Measurements from ENCODE around the gene PIK3C2G. TPM values are rescaled to one million over a fixed set of nuclear protein-coding genes. Genes with fewer than 3 reads are reported as not detected.
A peak's percentile ranks its signal among the peaks of the same experiment; 100 is the strongest.

Gene PIK3C2G
- total RNA-seq, 1 experiment from 2014 or later = not detected

DNA sequence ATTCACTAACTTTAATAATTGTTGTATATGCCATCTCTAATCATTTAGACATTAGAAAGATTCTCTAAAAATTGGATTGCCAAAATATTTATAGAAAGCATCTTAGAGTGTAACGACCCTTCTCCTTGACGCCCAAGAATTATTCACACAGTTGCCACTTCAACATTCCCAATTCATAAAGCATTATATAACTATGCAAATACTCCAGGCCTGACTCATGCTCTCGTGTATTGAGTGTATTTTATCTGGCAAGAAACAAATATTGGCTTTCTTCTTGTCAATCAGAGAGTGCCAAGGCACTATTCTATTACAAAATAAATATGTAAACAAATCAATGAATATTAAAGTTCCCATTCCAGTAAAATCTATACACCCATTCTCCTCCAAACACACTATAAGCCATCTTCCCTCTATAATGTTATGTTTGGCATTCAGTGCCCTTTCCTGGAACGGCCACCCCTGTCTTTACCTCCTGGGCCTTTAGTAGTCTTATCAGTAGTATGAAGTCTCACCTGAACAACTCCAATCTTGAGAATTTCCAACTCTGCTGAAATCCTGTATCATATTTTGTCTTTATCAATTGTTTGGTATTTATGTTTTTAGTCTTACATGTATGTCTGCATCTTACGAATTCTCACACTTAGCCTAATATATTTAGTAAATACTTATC is 182.6 kb downstream of the PIK3C2G start:
- in situ Hi-C loops (cut with HindIII; ENCODE audit: low sequenced_read_pairs) = no loop called here

DNA sequence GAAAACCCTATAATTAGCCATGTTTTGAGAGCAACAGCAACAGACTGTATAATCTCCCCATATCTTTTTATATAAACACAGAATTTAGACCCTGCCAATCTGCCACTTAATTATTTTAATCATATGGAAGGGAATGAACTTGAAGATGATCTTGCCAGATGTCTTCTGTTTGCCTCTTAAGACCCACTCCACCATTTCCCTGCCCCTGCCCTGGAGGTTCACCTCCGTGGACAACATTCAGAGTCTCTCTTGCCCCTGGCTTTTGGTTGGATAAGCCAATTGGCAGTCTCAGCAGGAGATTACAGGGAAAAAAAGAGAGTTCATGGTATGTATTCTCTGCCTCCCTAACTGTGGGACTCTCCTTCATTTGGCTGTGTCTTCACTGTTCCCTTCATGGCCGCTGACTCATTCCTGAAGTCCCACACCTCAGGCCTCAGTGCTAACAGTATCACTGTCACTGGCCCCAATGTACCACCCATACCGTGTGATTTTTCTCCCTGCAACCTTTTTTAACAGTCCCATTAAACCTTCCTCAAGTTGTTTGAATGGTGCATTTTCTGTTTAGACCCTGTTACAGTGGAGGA is 184.8 kb downstream of the PIK3C2G start:
- in situ Hi-C loops (cut with HindIII; ENCODE audit: low sequenced_read_pairs) = no loop called here

More for the DNA sequence above, 182.6 kb downstream of the PIK3C2G start:
- no peak for DNase-seq (ENCODE audit: low spot score)

DNA sequence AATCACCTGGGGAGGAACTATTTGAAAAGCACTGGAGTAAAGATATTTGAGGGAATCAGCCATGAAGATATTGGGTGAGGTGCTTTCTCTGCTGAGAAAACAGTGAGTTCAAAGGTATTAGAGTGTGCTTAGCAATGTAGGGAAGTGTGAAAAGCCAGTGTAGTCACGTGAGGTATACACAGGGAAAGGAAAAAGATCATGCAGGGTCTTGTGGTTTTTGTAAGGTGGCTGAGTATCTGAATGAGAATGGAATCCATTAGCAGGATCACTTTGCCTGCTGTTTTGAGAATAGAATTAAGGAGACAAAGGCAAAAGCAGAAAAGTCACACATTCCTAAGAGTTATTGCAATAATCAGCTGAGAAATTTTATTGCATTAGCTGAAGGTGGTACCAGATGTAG is 193.0 kb downstream of the PIK3C2G start:
- no peak for DNase-seq (ENCODE audit: low spot score)
- in situ Hi-C loops (cut with HindIII; ENCODE audit: low sequenced_read_pairs) = no loop called here

More for the DNA sequence above, 184.8 kb downstream of the PIK3C2G start:
- DNase-seq (ENCODE audit: low spot score) = no peak

DNA sequence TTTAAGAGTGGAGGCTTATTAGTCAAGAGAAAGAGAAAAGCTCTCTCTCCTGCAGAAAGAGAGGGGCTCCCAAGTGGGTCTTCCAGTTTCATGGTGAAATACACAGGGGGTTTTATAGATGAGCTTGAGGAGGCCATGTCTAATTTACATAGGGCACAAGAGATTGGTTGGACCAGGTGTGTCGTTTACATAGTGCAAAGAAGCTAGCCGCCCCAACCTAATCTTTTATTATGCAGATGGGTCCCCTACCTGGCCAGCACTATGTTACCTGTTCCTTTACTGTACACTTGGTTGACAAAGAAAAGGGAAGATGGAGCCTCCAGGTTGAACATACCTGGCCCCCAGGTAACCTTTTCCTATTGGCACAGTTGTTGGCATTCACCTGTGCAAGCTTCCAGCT is 195.0 kb downstream of the PIK3C2G start:
- DNase-seq (ENCODE audit: low spot score) = no peak
- in situ Hi-C loops (cut with HindIII; ENCODE audit: low sequenced_read_pairs) = no loop called here

DNA sequence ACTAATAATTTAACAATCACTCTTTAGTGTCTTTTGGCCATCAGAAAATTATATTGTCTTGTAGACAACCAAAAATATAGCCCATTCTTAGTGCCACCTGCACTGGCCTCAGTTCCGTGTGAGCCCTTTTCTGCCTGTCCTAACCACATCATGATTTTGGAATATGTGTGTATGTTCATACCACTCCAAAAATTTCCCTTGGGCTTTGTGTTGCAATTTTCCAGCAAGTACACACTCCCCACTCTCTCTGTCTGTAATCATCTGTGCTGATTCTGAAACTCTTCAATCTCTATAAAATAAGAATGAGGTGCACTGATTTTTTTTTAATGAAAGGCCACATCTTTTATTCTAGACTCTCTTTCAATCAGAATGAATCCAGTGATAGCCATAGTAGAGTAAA is 196.0 kb downstream of the PIK3C2G start:
- no peak for DNase-seq (ENCODE audit: low spot score)
- in situ Hi-C loops (cut with HindIII; ENCODE audit: low sequenced_read_pairs) = no loop called here

DNA sequence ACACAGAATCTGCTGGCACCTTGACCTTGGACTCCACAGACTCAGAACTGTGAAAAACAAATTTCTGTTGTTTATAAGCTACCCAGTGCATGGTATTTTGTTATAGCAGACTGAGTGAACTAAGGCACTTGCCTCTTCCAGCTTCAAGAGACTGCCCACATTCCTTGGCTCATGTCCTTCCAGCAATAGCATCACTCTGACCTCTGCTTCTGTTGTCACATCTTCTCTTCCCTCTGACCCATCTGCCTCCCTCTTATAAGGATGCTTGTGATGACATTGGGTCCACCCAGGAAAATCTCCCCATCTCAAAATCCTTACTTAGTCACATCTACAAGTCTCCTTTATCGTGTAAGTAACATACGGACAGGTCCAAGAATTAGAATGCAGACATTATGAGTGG is 200.4 kb downstream of the PIK3C2G start:
- in situ Hi-C loops (cut with HindIII; ENCODE audit: low sequenced_read_pairs) = no loop called here
- no peak for DNase-seq (ENCODE audit: low spot score)

DNA sequence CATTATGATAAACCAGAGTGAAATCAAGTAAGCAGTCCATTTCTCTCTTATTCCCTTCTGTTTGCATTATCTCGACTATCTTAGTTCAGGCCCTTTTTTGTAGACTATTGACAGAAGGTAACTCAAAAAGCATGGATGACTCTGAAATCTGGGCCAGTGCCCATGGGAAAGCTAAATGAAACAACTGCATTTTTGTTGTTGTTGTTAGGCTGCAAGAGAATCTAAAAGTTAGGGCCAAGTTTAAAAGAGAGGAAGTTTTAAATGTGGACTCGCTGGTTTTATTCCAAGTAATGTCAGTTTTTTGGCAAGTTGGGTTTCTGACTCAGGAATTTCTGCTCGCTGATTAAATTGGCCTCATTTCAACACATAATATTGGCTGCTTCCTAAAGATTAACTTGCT is 201.1 kb downstream of the PIK3C2G start:
- in situ Hi-C loops (cut with HindIII; ENCODE audit: low sequenced_read_pairs) = no loop called here
- DNase-seq (ENCODE audit: low spot score) = no peak

DNA sequence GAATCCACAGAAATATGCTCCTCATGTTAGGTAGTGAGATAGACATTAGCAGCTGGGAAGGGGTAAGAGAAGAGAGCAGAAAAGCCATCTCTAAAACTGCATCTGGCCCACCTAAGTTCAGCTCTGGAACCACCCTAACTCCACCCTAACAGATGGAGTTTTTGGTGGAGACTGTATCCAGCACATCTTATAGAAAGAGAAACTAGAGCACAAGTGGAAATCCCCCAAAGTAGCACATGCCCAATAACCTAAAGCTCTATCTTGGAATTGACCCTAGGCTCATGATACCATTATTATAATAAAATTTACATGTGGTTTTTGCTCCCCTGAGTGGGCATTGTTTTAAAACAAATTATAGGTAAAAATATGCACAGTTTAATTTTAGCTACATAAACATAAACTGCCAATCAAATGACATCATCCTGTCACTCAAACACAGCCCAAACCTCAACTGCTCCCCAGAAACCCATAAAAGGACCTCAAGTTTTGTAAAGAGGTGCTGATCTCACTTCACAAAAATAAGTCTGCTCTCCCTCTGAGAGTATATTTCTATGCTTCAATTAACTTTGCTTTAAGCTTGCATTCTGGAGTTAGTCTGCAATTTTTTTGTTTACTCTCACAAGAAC is 206.4 kb downstream of the PIK3C2G start:
- DNase-seq (ENCODE audit: low spot score) = no peak
- in situ Hi-C loops (cut with HindIII; ENCODE audit: low sequenced_read_pairs) = no loop called here

DNA sequence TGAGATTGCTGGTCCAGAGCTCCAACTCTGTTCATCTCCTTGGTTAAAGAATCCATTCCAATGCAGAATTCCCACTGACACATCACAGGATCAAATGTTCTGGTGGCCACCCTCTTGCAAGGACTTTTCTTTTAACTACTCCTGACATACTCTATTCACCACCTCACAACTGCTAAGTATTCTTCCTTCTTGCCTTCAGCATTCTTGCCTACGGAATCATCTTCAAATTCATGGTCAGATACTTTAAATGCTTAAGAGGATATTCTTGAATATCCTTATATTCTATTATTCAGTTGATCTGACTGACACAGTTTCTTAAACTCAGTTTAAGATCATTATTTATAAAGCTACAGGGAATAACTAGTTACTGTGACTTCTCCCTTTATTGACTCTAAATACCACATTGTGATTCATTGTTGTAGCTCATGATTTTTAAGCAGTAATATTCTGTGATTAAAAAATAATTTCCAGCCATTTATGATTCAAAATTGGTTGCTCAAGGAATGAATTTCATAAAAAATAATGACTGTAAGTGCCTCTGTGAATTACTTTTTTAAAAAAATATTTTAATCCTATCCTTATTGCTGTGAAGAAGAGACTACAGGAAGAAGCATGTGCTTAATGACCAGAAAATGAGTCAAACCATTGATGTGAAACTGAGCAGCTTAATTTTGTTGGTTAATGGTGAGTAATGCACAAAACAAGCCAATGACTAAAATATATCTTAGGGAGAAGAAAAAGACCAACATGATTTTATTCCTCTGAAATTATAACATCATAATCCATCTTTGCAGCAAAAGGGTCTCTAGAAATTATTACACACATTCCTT is 207.1 kb downstream of the PIK3C2G start:
- in situ Hi-C loops (cut with HindIII; ENCODE audit: low sequenced_read_pairs) = no loop called here
- DNase-seq (ENCODE audit: low spot score) = no peak

DNA sequence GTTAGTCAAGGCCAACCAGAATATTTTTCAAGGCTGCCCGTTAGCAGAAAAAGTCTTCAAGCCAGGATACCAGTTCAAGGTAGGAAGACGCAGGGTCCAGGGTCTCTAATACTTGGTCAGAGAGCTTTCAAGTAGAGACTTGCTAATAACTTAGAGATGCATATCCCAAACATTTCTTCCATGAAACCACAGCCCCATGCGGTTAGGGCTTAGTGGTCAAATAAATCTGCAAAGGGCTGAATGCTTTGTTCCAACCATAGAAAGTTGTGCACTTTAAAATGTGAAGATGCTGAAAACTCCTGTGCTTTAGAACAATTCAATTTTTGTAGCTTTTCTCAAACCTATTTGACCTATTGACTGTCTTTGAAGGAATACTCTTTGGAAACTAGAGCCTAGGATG is 208.9 kb downstream of the PIK3C2G start:
- in situ Hi-C loops (cut with HindIII; ENCODE audit: low sequenced_read_pairs) = no loop called here
- no peak for DNase-seq (ENCODE audit: low spot score)

DNA sequence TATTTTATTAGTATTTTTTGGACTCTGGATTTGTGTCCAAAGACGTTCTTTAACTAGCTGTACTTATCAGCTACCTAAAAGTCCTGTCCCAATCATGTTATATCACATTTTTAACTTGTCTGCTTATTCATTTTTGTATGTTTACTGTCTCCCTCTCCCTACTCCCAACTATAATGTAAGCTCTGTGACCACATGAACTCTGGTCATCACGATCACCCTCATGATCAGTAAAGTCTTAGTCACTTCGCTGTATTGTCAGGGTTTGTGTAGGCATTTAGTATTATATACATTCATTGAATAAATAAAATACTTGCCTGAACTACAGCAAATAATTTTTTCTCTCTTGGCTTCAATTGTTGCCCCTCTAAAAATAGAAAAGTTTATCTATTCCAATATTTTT is 211.0 kb downstream of the PIK3C2G start:
- DNase-seq (ENCODE audit: low spot score) = no peak
- in situ Hi-C loops (cut with HindIII; ENCODE audit: low sequenced_read_pairs) = no loop called here

DNA sequence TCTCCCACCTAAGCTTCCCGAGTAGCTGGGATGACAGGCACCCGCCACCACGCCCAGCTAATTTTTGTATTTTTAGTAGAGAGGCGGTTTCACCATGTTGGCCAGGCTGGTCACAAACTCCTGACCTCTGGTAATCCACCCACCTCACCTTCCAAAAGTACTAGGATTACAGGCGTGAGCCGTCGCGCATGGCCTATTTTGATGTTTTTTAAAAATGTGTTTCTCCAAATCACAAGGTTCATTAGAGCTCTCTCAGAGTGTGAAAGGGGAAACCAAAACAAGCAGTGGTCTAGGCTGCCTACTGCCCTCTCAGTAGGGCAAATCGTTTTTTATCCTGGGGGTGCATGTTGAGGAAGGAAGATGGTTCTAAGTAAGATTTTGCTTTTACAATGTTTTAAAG is 211.5 kb downstream of the PIK3C2G start:
- no peak for DNase-seq (ENCODE audit: low spot score)
- in situ Hi-C loops (cut with HindIII; ENCODE audit: low sequenced_read_pairs) = no loop called here

DNA sequence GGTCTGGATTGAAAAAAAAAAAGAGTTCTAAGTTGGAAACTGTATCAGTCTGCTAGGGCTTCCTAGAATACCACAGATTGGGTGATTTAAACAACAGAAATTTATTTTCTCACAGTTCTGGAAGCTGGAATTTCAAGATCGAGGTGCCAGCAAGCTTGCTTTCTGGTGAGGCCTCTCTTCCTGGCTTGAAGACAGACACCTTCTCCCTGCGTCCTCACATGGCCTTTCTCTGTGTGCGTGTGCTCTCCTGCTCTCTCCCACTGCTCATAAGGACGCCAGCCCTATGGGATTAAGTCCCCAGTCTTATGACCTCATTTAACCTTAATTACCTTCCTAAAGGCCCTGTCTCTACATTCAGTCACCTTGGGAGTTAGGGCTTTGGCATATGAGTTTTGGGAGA is 215.5 kb downstream of the PIK3C2G start:
- in situ Hi-C loops (cut with HindIII; ENCODE audit: low sequenced_read_pairs) = no loop called here
- DNase-seq (ENCODE audit: low spot score) = no peak

DNA sequence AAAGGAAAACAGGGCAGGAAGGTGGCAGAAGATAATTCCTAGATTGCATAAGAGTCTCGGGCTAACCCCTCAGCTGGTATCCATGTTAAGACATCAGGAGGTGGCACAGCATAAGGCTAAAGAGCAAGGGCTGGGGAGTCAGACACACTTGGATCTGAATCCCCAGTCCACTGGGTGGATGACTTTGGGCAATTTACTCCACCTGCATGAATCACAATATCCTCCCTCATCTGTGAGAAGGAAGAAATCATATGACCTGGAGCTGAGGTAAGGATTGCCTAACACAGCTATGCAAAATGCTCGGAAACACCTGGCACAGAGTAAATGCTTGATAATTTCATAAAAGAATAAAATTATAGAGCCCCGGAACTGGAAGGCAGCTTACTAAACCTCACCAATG is 217.9 kb downstream of the PIK3C2G start:
- in situ Hi-C loops (cut with HindIII; ENCODE audit: low sequenced_read_pairs) = no loop called here
- DNase-seq (ENCODE audit: low spot score) = no peak

DNA sequence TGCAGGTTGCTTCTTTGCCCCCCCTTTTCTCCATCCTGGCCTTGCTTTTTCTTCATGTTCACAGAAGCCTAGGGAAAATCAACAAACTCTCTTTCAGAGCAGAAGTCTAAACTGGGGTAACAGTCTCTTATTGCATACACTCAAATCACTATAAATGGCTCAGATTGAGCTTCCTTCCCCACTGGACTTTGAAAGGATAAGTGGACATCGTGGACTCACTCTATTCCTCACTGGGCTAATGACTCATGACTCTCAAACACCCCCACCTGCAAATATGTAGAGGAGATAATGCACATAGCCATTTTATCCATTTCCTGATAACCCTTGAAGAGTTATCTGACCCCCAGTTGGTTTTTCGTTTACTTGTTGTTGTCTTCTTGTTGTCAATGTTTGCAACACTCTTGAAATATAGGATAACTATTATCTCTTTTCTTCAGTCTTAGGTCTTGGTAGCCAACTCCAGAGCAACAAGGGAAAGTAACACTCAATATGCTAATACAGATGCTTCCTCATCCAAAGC is 221.3 kb downstream of the PIK3C2G start:
- DNase-seq (ENCODE audit: low spot score) = no peak
- in situ Hi-C loops (cut with HindIII; ENCODE audit: low sequenced_read_pairs) = no loop called here

DNA sequence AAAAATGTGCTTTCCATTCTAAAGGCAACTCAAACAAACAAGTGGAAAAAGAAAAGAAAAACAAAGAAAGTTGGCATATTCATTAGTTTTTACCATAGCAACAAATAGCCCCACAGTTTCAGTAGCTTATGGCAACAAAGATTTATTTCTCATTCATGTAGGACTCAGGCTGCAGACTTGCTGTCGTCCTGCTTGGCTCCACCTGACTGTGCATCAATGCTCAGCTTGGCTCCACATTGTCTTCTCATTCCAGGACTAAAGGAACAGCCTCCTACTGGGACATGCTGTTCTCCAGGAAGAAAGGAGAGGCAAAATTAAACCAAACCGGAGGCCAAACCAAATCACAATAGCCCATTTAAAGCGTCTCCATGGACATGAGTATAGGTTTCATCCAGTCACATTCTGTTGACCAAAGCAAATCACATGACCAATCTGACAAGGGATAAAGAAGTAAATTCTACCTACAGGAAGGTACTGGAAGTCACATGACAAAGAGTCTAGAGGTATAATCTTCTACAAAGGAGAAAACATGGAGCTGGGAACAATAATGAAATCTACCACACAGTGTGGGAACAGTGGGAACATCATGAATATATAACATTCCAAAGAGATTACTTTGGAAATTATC is 222.5 kb downstream of the PIK3C2G start:
- peak; percentile 24 for DNase-seq (ENCODE audit: low spot score)

DNA sequence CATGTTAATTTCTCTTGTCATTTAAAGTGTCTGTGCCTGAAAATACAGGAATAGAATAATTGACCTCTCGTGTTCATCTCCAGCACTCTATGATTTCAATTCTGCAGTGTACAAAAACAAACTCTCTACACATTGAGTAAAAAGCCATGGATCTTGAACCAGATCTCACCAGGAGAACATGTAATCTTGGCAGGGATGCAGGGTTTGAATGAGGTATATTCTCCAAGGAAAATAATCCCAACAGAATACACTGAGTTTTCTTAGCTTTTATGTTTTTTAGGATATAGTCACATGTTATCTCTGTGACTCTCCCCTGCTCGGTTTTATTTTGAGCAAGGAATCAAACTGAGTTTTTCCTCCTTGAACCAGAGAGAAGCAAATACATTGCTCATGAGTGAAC is 224.7 kb downstream of the PIK3C2G start:
- in situ Hi-C loops (cut with HindIII; ENCODE audit: low sequenced_read_pairs) = no loop called here
- no peak for DNase-seq (ENCODE audit: low spot score)

More for the DNA sequence above, 222.5 kb downstream of the PIK3C2G start:
- in situ Hi-C loops (cut with HindIII; ENCODE audit: low sequenced_read_pairs) = no loop called here

DNA sequence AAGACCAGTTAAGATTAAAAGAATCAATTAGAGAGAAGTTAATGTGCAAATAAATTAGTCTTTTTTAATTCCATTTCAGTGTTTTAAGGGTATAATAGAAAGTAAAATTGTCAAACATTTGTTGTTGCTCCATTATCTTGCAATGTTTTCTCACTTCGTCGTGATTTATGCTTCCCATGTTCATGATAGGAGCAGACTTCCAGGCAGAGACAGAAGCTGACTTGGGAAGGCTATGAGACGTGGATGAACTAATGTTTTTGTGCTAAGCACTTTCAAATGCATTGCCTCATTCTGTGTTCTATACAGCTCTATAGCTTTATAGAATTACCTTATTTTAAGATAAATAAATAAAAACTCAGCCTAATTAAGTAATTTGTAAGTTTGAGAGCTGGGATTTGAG is 226.2 kb downstream of the PIK3C2G start:
- in situ Hi-C loops (cut with HindIII; ENCODE audit: low sequenced_read_pairs) = no loop called here
- no peak for DNase-seq (ENCODE audit: low spot score)

DNA sequence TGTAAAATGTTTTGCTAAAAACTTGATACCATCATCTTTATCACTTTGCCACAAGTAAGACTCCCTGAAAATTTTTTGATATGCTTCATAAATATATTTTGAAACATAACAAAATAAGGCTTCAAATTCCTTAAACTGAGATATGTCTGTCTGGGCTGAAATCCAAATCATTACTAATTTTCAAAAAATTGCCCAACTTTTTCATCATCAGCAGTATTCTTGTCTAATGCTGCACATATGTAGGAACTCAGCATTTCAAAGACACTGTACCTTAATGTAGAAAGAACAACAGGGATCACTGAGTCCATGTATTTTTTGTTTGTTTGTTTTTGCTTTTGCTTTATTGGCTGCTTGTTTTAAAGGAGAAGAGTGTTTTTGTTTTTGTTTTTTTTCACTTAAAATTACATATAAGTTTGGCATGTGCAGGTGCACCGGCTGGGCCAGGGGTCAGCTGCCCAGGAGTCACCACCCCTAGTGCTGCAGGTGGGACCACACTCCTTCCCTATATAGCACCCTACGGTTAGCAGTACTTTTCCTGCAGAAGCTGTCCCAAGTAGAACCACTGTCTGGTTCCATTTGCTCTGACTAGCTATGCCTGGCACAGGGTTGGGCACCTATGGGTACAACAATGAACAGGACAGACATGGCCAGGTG is 231.2 kb downstream of the PIK3C2G start:
- in situ Hi-C loops (cut with HindIII; ENCODE audit: low sequenced_read_pairs) = no loop called here
- DNase-seq (ENCODE audit: low spot score) = no peak
